Endodermal cell (in vitro differentiated cells): Measurements from ENCODE around the gene OTOG. TPM values are rescaled to one million over a fixed set of nuclear protein-coding genes. Genes with fewer than 3 reads are reported as not detected.

Experiments used
- DNase-seq: peaks from one replicate; pipeline ENCODE4 v3.0.0-alpha.2; 2017
- H3K27ac ChIP-seq: 2 replicates; pipeline ENCODE4 v1.5.1; 2013; ENCODE audit warnings: mild to moderate bottlenecking, low read depth, low read length, moderate library complexity
- H3K27me3 ChIP-seq: 2 replicates; pipeline ENCODE4 v1.6.1; 2013; ENCODE audit warnings: mild to moderate bottlenecking, low read length, moderate library complexity; ENCODE audit not compliant: insufficient read depth, control insufficient read depth, poor library complexity, severe bottlenecking
- H3K36me3 ChIP-seq: 2 replicates; pipeline ENCODE4 v1.7.0; 2013; ENCODE audit warnings: mild to moderate bottlenecking, low read length, moderate library complexity; ENCODE audit not compliant: control insufficient read depth, insufficient read depth
- H3K4me1 ChIP-seq: one replicate; pipeline ENCODE4 v1.7.0; 2013; ENCODE audit warnings: low read length; ENCODE audit not compliant: control insufficient read depth, insufficient read depth
- H3K4me3 ChIP-seq: 2 replicates; pipeline ENCODE4 v1.5.1; 2013; ENCODE audit warnings: mild to moderate bottlenecking, low read length, moderate library complexity
- H3K9ac ChIP-seq: 2 replicates; pipeline ENCODE4 v1.6.1; 2013; ENCODE audit warnings: mild to moderate bottlenecking, low read length, moderate library complexity; ENCODE audit not compliant: poor library complexity, severe bottlenecking; ENCODE audit errors: extremely low read depth
- H3K9me3 ChIP-seq: 2 replicates; pipeline ENCODE4 v1.6.1; 2013; ENCODE audit warnings: mild to moderate bottlenecking, low read length, moderate library complexity; ENCODE audit not compliant: control insufficient read depth
- H3K27ac Mint-ChIP-seq: 2 replicates; pipeline ENCODE4 v1.8.0; 2020; ENCODE audit warnings: mixed read lengths
- H3K27me3 Mint-ChIP-seq: 2 replicates; pipeline ENCODE4 v1.8.0; 2021; ENCODE audit warnings: mild to moderate bottlenecking, mixed read lengths; ENCODE audit not compliant: insufficient read depth
- H3K36me3 Mint-ChIP-seq: 2 replicates; pipeline ENCODE4 v1.8.0; 2020; ENCODE audit warnings: low read depth, mixed read lengths
- H3K4me1 Mint-ChIP-seq: 2 replicates; pipeline ENCODE4 v1.8.0; 2020; ENCODE audit warnings: mixed read lengths
- H3K4me3 Mint-ChIP-seq: 2 replicates; pipeline ENCODE4 v1.8.0; 2020; ENCODE audit warnings: mild to moderate bottlenecking, moderate library complexity, mixed read lengths
- H3K9me3 Mint-ChIP-seq: 2 replicates; pipeline ENCODE4 v1.8.0; 2020; ENCODE audit warnings: mild to moderate bottlenecking, mixed read lengths
- CTCF ChIP-seq: fragments of 200-600 bp; sonication (generic); conservative IDR thresholded peaks from 2 replicates; pipeline ENCODE4 v1.5.0; 2021; ENCODE audit warnings: antibody characterized with exemption, mild to moderate bottlenecking
- WGBS, 2 experiments: methylation state at CpG; one replicate each; pipeline versions ENCODE4 v1.1.5 to v1.1.7; 2013; ENCODE audit warnings: missing lambda C conversion rate in 2 of 2, mixed read lengths in 1 of 2; ENCODE audit not compliant: insufficient coverage in 1 of 2, insufficient read length in 1 of 2; 5-methylcytosine and 5-hydroxymethylcytosine counted together
- total RNA-seq, 2 donors: library from RNA; stranded (reverse); fragmentation: NEBNext Ultra II Directional in 1 of 2; extraction: Animal tissue kit (Norgen Biotek cat#: 25700) in 1 of 2; gene quantifications; 2 replicates in 1 of 2; 3 replicates in 1 of 2; pipeline ENCODE4 v1.2.1, GENCODE V29; 2021

The OTOG gene
- total RNA-seq, 2 donors from 2014 or later, result 0.33 to 0.55 TPM

- no peaks in the 10 kb centered on the region for H3K36me3 ChIP-seq
- peaks cover 66% of the 10 kb centered on the region for H3K27me3 ChIP-seq
- WGBS, 2 experiments, result 65 to 79% methylated on average over 6 to 8 of the region's 8 CpGs
- no peak overlapping the region for H3K27ac ChIP-seq
- Mint-ChIP-seq H3K9me3 (no peaks in the 10 kb centered on the region), H3K27me3 (peaks cover 54% of the 10 kb centered on the region), H3K36me3 (no peaks in the 10 kb centered on the region), H3K4me3 (no peak overlapping the region), H3K27ac (no peak overlapping the region), H3K4me1 (no peaks in the 10 kb centered on the region)
- no peaks in the 10 kb centered on the region for H3K4me1 ChIP-seq
- TF ChIP-seq CTCF, result no peak
- no peak overlapping the region for H3K9ac ChIP-seq
- H3K9me3 ChIP-seq, result no peaks in the 10 kb centered on the region
- no peak overlapping the region for H3K4me3 ChIP-seq
- DNase-seq, result no peak
These were observed 139.3 kb downstream of the OTOG start for GRCh38 chr11:17686231-17686980.

- H3K27me3 Mint-ChIP-seq, result peaks cover 61% of the 10 kb centered on the region
- H3K9me3 ChIP-seq, result no peaks in the 10 kb centered on the region
- 89 to 92% methylated on average over 6 to 18 of the region's 18 CpGs for WGBS, 2 experiments
- H3K4me1 ChIP-seq, result no peaks in the 10 kb centered on the region
- H3K4me3 ChIP-seq, result no peak overlapping the region
- peaks cover 75% of the 10 kb centered on the region for H3K27me3 ChIP-seq
- no peaks in the 10 kb centered on the region for H3K9me3 Mint-ChIP-seq
- H3K4me3 Mint-ChIP-seq, result no peak overlapping the region
- no peak for DNase-seq
- TF ChIP-seq CTCF, result no peak
- no peaks in the 10 kb centered on the region for H3K4me1 Mint-ChIP-seq
- H3K36me3 Mint-ChIP-seq, result no peaks in the 10 kb centered on the region
- H3K27ac ChIP-seq, result no peak overlapping the region
- H3K27ac Mint-ChIP-seq, result no peak overlapping the region
- no peaks in the 10 kb centered on the region for H3K36me3 ChIP-seq
- H3K9ac ChIP-seq, result no peak overlapping the region
These were observed 141.0 kb downstream of the OTOG start for GRCh38 chr11:17687946-17688670.

GRCh38 chr11:17691550-17691949 is 144.5 kb downstream of the OTOG start:
- 57 to 92% methylated on average over 1 to 2 of the region's 2 CpGs for WGBS, 2 experiments
- no peak overlapping the region for H3K27ac ChIP-seq
- no peak for TF ChIP-seq CTCF
- no peak for DNase-seq
- no peaks in the 10 kb centered on the region for H3K9me3 ChIP-seq
- no peaks in the 10 kb centered on the region for H3K9me3 Mint-ChIP-seq
- no peak overlapping the region for H3K4me3 Mint-ChIP-seq
- peaks cover 68% of the 10 kb centered on the region for H3K27me3 Mint-ChIP-seq
- H3K27me3 ChIP-seq, result peaks cover 93% of the 10 kb centered on the region
- H3K4me3 ChIP-seq, result no peak overlapping the region
- H3K9ac ChIP-seq, result no peak overlapping the region
- H3K36me3 Mint-ChIP-seq, result no peaks in the 10 kb centered on the region
- H3K4me1 ChIP-seq, result no peaks in the 10 kb centered on the region
- no peak overlapping the region for H3K27ac Mint-ChIP-seq
- H3K4me1 Mint-ChIP-seq, result peaks cover 3% of the 10 kb centered on the region
- no peaks in the 10 kb centered on the region for H3K36me3 ChIP-seq
